Chondrocyte (in vitro differentiated cells): ENCODE results near the gene B3GALT6. TPM values are rescaled to one million over a fixed set of nuclear protein-coding genes. Genes with fewer than 3 reads are reported as not detected.
A peak's percentile ranks its signal among the peaks of the same experiment; 100 is the strongest.

ENCODE experiments used
- DNase-seq: peaks from one replicate; pipeline ENCODE4 v3.0.0; 2021; ENCODE audit warnings: mixed read lengths, low spot score
- H3K27ac Mint-ChIP-seq: one replicate; pipeline ENCODE4 v1.8.0; 2021; ENCODE audit warnings: mild to moderate bottlenecking, moderate library complexity, mixed read lengths; ENCODE audit not compliant: unreplicated experiment
- H3K27me3 Mint-ChIP-seq: 2 replicates; pipeline ENCODE4 v1.8.0; 2021; ENCODE audit warnings: low read depth, mixed read lengths
- H3K36me3 Mint-ChIP-seq: 2 replicates; pipeline ENCODE4 v1.8.0; 2021; ENCODE audit warnings: low read depth, mixed read lengths
- H3K4me1 Mint-ChIP-seq: 2 replicates; pipeline ENCODE4 v1.8.0; 2021; ENCODE audit warnings: low read depth, mild to moderate bottlenecking, mixed read lengths
- H3K4me3 Mint-ChIP-seq: one replicate; pipeline ENCODE4 v1.8.0; 2021; ENCODE audit warnings: mild to moderate bottlenecking, moderate library complexity, mixed read lengths; ENCODE audit not compliant: unreplicated experiment
- H3K9me3 Mint-ChIP-seq: 2 replicates; pipeline ENCODE4 v1.8.0; 2021; ENCODE audit warnings: low read depth, mixed read lengths
- total RNA-seq: library from RNA; stranded (reverse); gene quantifications from 3 replicates; pipeline ENCODE4 v1.2.1, GENCODE V29; 2021
- TF ChIP-seq, protein P1 (sequence below): fragments of 200-600 bp; sonication (generic); IDR thresholded peaks from 2 replicates; pipeline ENCODE4 v1.5.0; 2021; ENCODE audit warnings: antibody characterized with exemption, mild to moderate bottlenecking, moderate library complexity

B3GALT6 gene
- total RNA-seq, 1 donor from 2014 or later = 39.6 TPM

DNA sequence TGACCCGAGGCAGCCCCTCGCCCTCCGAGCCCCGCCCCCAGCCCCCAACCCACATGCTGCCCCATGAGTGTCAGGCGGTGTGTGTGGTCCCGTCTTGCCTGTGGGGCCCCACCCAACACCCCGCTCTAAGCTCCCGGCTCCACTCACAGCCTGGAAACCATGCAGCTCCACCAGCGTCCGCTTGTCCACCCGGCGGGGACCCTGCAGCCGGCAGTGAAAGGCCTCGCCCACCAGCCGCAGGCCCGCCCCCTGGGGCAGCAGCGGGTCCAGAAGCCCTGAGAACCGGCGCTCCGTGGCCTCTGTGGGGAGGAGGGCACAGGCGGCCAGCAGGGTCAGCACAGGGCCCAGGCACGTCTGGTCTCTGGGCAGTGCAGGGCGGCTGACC lies 11.8 kb downstream of the B3GALT6 start:
- TF ChIP-seq, protein P1, sequence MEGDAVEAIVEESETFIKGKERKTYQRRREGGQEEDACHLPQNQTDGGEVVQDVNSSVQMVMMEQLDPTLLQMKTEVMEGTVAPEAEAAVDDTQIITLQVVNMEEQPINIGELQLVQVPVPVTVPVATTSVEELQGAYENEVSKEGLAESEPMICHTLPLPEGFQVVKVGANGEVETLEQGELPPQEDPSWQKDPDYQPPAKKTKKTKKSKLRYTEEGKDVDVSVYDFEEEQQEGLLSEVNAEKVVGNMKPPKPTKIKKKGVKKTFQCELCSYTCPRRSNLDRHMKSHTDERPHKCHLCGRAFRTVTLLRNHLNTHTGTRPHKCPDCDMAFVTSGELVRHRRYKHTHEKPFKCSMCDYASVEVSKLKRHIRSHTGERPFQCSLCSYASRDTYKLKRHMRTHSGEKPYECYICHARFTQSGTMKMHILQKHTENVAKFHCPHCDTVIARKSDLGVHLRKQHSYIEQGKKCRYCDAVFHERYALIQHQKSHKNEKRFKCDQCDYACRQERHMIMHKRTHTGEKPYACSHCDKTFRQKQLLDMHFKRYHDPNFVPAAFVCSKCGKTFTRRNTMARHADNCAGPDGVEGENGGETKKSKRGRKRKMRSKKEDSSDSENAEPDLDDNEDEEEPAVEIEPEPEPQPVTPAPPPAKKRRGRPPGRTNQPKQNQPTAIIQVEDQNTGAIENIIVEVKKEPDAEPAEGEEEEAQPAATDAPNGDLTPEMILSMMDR = no peak
- no peak for DNase-seq
- Mint-ChIP-seq H3K27ac (no peak overlapping the region), H3K4me3 (no peak overlapping the region), H3K4me1 (peaks cover 3% of the 10 kb centered on the region), H3K9me3 (no peaks in the 10 kb centered on the region), H3K36me3 (no peaks in the 10 kb centered on the region), H3K27me3 (no peaks in the 10 kb centered on the region)

GRCh38 chr1:1244192-1244811 lies 12.3 kb downstream of the B3GALT6 start:
- Mint-ChIP-seq H3K27me3 (no peaks in the 10 kb centered on the region), H3K36me3 (no peaks in the 10 kb centered on the region), H3K4me1 (peaks cover 3% of the 10 kb centered on the region), H3K9me3 (no peaks in the 10 kb centered on the region), H3K27ac (no peak overlapping the region), H3K4me3 (no peak overlapping the region)
- no peak for DNase-seq
- TF ChIP-seq, protein P1 = no peak

DNA sequence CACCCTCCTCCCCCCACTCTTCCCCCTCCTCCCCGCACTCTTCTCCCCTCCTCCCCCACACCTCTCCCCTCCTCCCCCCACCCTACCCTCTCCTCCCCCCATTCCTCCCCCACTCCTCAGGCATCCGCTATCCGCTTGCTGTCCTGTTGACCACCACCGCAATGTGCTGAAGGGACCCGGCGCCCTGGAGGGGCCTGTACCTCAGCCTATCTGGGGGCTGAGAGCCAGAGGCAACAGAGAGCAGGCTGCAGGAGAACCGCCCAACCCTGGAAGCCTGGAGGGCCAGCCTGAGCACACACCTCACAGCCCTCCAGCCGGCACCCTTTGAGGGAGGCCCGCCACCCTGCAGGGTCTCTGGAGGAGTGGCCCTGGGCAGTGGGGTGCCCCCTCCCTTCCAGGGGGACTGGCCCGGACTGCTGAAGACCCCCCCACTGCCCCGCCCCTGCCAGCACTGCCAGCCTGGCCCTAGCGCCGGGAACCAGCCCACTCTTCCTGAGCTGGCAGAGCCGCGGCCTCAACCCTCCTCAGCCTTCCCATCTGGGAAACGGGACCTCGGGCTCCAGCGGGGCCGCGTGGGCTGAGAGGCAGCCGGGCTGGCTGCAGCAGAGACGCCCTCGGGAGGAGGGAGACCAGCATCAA lies 13.3 kb downstream of the B3GALT6 start:
- H3K4me1 Mint-ChIP-seq = no peaks in the 10 kb centered on the region
- peak; percentile 91 for DNase-seq
- no peak overlapping the region for H3K27ac Mint-ChIP-seq
- no peaks in the 10 kb centered on the region for H3K27me3 Mint-ChIP-seq
- TF ChIP-seq, protein P1 = no peak
- no peaks in the 10 kb centered on the region for H3K9me3 Mint-ChIP-seq
- H3K4me3 Mint-ChIP-seq = no peak overlapping the region
- no peaks in the 10 kb centered on the region for H3K36me3 Mint-ChIP-seq

GRCh38 chr1:1245817-1246576 lies 14.0 kb downstream of the B3GALT6 start:
- TF ChIP-seq, protein P1 = no peak
- H3K4me1 Mint-ChIP-seq = peaks cover 1% of the 10 kb centered on the region
- no peaks in the 10 kb centered on the region for H3K27me3 Mint-ChIP-seq
- no peaks in the 10 kb centered on the region for H3K36me3 Mint-ChIP-seq
- H3K4me3 Mint-ChIP-seq = no peak overlapping the region
- no peaks in the 10 kb centered on the region for H3K9me3 Mint-ChIP-seq
- no peak overlapping the region for H3K27ac Mint-ChIP-seq
- DNase-seq = no peak

DNA sequence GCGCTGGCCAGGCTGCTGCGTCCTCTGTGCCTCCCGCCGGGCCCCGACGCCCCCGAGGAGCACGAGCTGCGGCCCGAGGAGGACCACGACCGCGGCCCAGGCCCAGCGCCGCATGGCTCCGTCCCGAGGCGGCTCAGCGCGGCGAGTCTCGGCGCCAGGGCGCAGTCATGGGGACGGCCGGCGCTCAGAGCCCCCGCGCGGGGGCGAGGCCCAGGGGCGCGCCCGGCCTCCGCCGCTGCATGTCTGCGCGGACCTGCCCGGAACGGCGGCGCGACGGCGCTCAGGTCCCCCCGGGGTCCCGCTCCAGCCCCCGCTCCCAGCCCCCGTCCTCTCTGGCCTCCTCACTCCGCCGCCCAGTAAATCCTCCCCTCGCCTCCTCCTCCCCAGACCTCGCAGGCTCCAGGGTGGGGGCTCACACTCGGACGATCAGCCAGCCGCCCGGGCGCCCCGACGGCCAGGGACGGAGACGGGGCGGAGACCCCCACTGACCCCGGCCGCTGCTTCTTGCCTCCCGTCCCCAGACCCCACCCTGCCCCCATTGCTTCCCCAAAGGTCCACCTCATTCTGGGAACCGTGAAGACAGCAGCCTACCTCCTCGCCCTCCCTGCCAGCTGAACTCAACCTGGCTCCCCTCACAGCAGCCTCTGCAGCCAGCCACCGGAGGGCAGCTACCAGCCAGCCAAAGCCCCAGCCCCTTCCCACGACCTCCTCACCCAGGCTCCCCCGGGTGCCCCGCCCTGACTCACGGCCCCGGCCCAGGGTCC lies 14.7 kb downstream of the B3GALT6 start, which contains the start of gene C1QTNF12:
TSS of gene C1QTNF12 (minus strand) at position 146 of the 764 bp plus-strand sequence. CDS start at position 114, 32 bp downstream.
- H3K4me3 Mint-ChIP-seq = no peak within 1 kb of the TSS
- H3K4me1 Mint-ChIP-seq = peaks cover 3% of the 10 kb centered on the region
- H3K27ac Mint-ChIP-seq = no peak within 1 kb of the TSS
- no peaks in the 10 kb centered on the region for H3K27me3 Mint-ChIP-seq
- TF ChIP-seq, protein P1 = no peak
- H3K9me3 Mint-ChIP-seq = no peaks in the 10 kb centered on the region
- no peaks in the 10 kb centered on the region for H3K36me3 Mint-ChIP-seq
- no peak for DNase-seq
